ENCODE measurements around the gene HS3ST6.

HS3ST6 gene

GRCh38 chr16:1938910-1939309 lies 20.7 kb upstream of the HS3ST6 start:
- H3K4me2 ChIP-seq, result no peak overlapping the region
- H3K36me3 ChIP-seq (ENCODE audit: insufficient read depth), result no peaks in the 10 kb centered on the region
- no peaks in the 10 kb centered on the region for H3K27me3 ChIP-seq (ENCODE audit: insufficient read depth, low read depth)
- peaks cover 15% of the 10 kb centered on the region for H3K4me1 ChIP-seq (ENCODE audit: low read depth, poor library complexity, severe bottlenecking)
- H3K4me3 ChIP-seq (IDR thresholded peaks at IDR 0.05; ENCODE audit: insufficient read depth, low read depth, low read length), result no peak overlapping the region
- no peak overlapping the region for H3K27ac ChIP-seq
- no peak overlapping the region for H2AFZ ChIP-seq (ENCODE audit: low read depth)
- no peak overlapping the region for H3K9ac ChIP-seq
- H3K79me2 ChIP-seq (ENCODE audit: insufficient read depth, low read depth), result no peaks in the 10 kb centered on the region
- H4K20me1 ChIP-seq (ENCODE audit: insufficient read depth), result no peaks in the 10 kb centered on the region
- TF ChIP-seq CTCF (conservative IDR thresholded peaks at IDR 0.05; ENCODE audit: low read depth, low read length), result no peak

- no peak for TF ChIP-seq CTCF (conservative IDR thresholded peaks at IDR 0.05; ENCODE audit: low read depth, low read length)
- H3K4me1 ChIP-seq (ENCODE audit: low read depth, poor library complexity, severe bottlenecking), result peaks cover 11% of the 10 kb centered on the region
- no peaks in the 10 kb centered on the region for H4K20me1 ChIP-seq (ENCODE audit: insufficient read depth)
Observed at GRCh38 chr16:1938316-1938715, 20.1 kb upstream of the HS3ST6 start.

GRCh38 chr16:1936945-1937479 lies 18.8 kb upstream of the HS3ST6 start:
- H3K4me1 ChIP-seq (ENCODE audit: low read depth, poor library complexity, severe bottlenecking), result peaks cover 5% of the 10 kb centered on the region
- no peak overlapping the region for H3K4me2 ChIP-seq
- H3K4me3 ChIP-seq (IDR thresholded peaks at IDR 0.05; ENCODE audit: insufficient read depth, low read depth, low read length), result no peak overlapping the region
- H2AFZ ChIP-seq (ENCODE audit: low read depth), result no peak overlapping the region
- no peaks in the 10 kb centered on the region for H3K79me2 ChIP-seq (ENCODE audit: insufficient read depth, low read depth)
- H3K27me3 ChIP-seq (ENCODE audit: insufficient read depth, low read depth), result peaks cover 5% of the 10 kb centered on the region; the same call in 1 of the 2 replicates
- no peaks in the 10 kb centered on the region for H3K36me3 ChIP-seq (ENCODE audit: insufficient read depth)
- H3K27ac ChIP-seq, result no peak overlapping the region
- H4K20me1 ChIP-seq (ENCODE audit: insufficient read depth), result no peaks in the 10 kb centered on the region
- H3K9ac ChIP-seq, result no peak overlapping the region
- no peak for TF ChIP-seq CTCF (conservative IDR thresholded peaks at IDR 0.05; ENCODE audit: low read depth, low read length)

More at GRCh38 chr16:1938316-1938715, 20.1 kb upstream of the HS3ST6 start:
- H2AFZ ChIP-seq (ENCODE audit: low read depth), result no peak overlapping the region
- no peaks in the 10 kb centered on the region for H3K36me3 ChIP-seq (ENCODE audit: insufficient read depth)
- no peak overlapping the region for H3K4me2 ChIP-seq
- H3K4me3 ChIP-seq (IDR thresholded peaks at IDR 0.05; ENCODE audit: insufficient read depth, low read depth, low read length), result no peak overlapping the region
- H3K9ac ChIP-seq, result no peak overlapping the region
- H3K27ac ChIP-seq, result no peak overlapping the region
- no peaks in the 10 kb centered on the region for H3K27me3 ChIP-seq (ENCODE audit: insufficient read depth, low read depth)
- H3K79me2 ChIP-seq (ENCODE audit: insufficient read depth, low read depth), result no peaks in the 10 kb centered on the region

- TF ChIP-seq CTCF (conservative IDR thresholded peaks at IDR 0.05; ENCODE audit: low read depth, low read length), result no peak
- H3K27me3 ChIP-seq (ENCODE audit: insufficient read depth, low read depth), result peaks cover 21% of the 10 kb centered on the region; the same call in 1 of the 2 replicates
- H3K79me2 ChIP-seq (ENCODE audit: insufficient read depth, low read depth), result no peaks in the 10 kb centered on the region
- H2AFZ ChIP-seq (ENCODE audit: low read depth), result no peak overlapping the region
- H3K27ac ChIP-seq, result no peak overlapping the region
- H3K4me2 ChIP-seq, result no peak overlapping the region
- no peak overlapping the region for H3K9ac ChIP-seq
- no peaks in the 10 kb centered on the region for H3K36me3 ChIP-seq (ENCODE audit: insufficient read depth)
- H4K20me1 ChIP-seq (ENCODE audit: insufficient read depth), result no peaks in the 10 kb centered on the region
- H3K4me3 ChIP-seq (IDR thresholded peaks at IDR 0.05; ENCODE audit: insufficient read depth, low read depth, low read length), result no peak overlapping the region
- peaks cover 3% of the 10 kb centered on the region for H3K4me1 ChIP-seq (ENCODE audit: low read depth, poor library complexity, severe bottlenecking)
Observed at GRCh38 chr16:1933097-1933661, 15.0 kb upstream of the HS3ST6 start.
